Lower leg skin (tissue), 4 donors: Measurements from ENCODE around the gene XG. TPM values are rescaled to one million over a fixed set of nuclear protein-coding genes. Genes with fewer than 3 reads are reported as not detected.

Experiments used
- DNase-seq, 2 donors: peaks; one replicate each; pipeline ENCODE4 v3.0.0-alpha.2; 2019; ENCODE audit warnings: low spot score in 2 of 2
- H3K4me3 ChIP-seq: fragments of 200-600 bp; sonication (generic); 2 replicates; pipeline ENCODE4 v1.5.1; 2017; ENCODE audit warnings: mild to moderate bottlenecking, low read depth; ENCODE audit not compliant: poor library complexity, severe bottlenecking
- POLR2A ChIP-seq, 2 donors: fragments of 450-650 bp; IDR thresholded peaks; one replicate each; pipeline ENCODE4 v1.6.1; 2016 to 2017; ENCODE audit warnings: antibody characterized with exemption in 2 of 2, mild to moderate bottlenecking in 1 of 2, moderate library complexity in 1 of 2
- WGBS, 2 donors: methylation state at CpG; one replicate each; pipeline ENCODE4 v1.1.5; 2018; 5-methylcytosine and 5-hydroxymethylcytosine counted together
- intact Hi-C: fragments of 100-400 bp; cut with DNase I; formaldehyde crosslinking; loops from one replicate; pipeline ENCODE4 v1.15.0; 2023; ENCODE audit warnings: low total_unique reads
- total RNA-seq, 4 donors: library from RNA; depleted of rRNA; stranded (reverse); fragments of >200 nt; gene quantifications; one replicate each; pipeline ENCODE4 v1.1.0, GENCODE V29; 2016
- TF ChIP-seq, protein P1 (sequence below), 3 donors: fragments of 450-650 bp; IDR thresholded peaks; one replicate each; pipeline ENCODE4 v1.5.1; 2016; ENCODE audit warnings: antibody characterized with exemption in 3 of 3, mild to moderate bottlenecking in 3 of 3, moderate library complexity in 2 of 3

XG gene
- total RNA-seq, 4 donors from 2014 or later: 40.7 to 113 (median 67.6) TPM

DNA sequence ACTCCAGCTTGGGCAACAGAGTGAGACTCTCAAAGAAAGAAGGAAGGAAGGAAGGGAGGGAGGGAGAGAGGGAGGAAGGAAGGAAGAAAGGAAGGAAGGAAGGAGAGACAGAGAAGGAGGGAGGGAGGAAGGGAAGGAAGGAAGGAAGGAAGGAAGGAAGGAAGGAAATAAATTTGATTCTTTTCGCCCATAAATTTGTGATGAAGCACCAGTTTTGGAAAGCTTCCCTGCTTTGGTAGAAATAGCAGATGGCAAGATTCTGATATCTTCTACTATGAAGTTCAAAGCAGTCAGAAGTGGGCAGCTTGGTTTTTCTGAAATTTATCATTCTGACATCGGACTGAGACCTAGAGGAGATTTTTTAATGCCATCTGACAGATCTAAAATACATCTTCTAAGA lies 65.2 kb downstream of the XG start:
- no peak for TF ChIP-seq POLR2A (IDR thresholded peaks at IDR 0.05)
- TF ChIP-seq, protein P1, sequence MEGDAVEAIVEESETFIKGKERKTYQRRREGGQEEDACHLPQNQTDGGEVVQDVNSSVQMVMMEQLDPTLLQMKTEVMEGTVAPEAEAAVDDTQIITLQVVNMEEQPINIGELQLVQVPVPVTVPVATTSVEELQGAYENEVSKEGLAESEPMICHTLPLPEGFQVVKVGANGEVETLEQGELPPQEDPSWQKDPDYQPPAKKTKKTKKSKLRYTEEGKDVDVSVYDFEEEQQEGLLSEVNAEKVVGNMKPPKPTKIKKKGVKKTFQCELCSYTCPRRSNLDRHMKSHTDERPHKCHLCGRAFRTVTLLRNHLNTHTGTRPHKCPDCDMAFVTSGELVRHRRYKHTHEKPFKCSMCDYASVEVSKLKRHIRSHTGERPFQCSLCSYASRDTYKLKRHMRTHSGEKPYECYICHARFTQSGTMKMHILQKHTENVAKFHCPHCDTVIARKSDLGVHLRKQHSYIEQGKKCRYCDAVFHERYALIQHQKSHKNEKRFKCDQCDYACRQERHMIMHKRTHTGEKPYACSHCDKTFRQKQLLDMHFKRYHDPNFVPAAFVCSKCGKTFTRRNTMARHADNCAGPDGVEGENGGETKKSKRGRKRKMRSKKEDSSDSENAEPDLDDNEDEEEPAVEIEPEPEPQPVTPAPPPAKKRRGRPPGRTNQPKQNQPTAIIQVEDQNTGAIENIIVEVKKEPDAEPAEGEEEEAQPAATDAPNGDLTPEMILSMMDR (IDR thresholded peaks at IDR 0.05): no peak
- intact Hi-C loops: no loop called here
- H3K4me3 ChIP-seq: no peak overlapping the region
- WGBS, 2 donors: 67 to 72% methylated on average over 2 of the region's 2 CpGs
- no peak for DNase-seq

GRCh38 chrX:2819345-2820135 lies 67.7 kb downstream of the XG start:
- 49 to 64% methylated on average over 9 of the region's 9 CpGs for whole genome bisulfite sequencing, 2 donors
- TF ChIP-seq, protein P1 (IDR thresholded peaks at IDR 0.05): no peak
- no peak for TF ChIP-seq POLR2A (IDR thresholded peaks at IDR 0.05)
- DNase-seq: peak in 1 of 2 donors; percentile 42
- H3K4me3 ChIP-seq: no peak overlapping the region
- intact Hi-C loops: no loop called here

- intact Hi-C loops: no loop called here
- 37 to 39% methylated on average over 8 of the region's 8 CpGs for WGBS, 2 donors
- no peak overlapping the region for H3K4me3 ChIP-seq
- peak in 1 of 2 donors; percentile 43 for DNase-seq
- TF ChIP-seq POLR2A (IDR thresholded peaks at IDR 0.05): no peak
- TF ChIP-seq, protein P1 (IDR thresholded peaks at IDR 0.05): no peak
Observed at GRCh38 chrX:2820136-2820771, 68.4 kb downstream of the XG start.

- H3K4me3 ChIP-seq: no peak overlapping the region
- no peak for TF ChIP-seq POLR2A (IDR thresholded peaks at IDR 0.05)
- TF ChIP-seq, protein P1 (IDR thresholded peaks at IDR 0.05): no peak
- intact Hi-C loops: no loop called here
- no peak for DNase-seq
- 30 to 36% methylated on average over 10 to 13 of the region's 13 CpGs for WGBS, 2 donors
Observed at GRCh38 chrX:2823795-2824386, 72.1 kb downstream of the XG start.

DNA sequence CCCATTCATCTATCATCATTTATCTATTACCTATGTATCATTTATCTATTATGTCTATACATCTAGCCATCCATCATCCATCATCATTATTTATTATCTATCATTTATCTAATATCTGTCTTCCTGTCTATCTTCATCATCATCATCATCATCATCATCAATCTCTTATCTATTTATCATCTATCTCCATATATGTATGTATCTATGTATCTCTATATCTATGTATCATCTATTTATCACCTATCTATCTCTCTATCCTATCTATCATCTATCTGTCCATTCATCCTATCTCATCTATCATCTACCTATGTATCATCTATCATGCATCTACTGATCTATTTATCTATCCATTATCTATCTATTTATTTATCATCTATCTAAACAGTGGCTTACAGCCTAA lies 73.0 kb downstream of the XG start:
- TF ChIP-seq POLR2A (IDR thresholded peaks at IDR 0.05): no peak
- TF ChIP-seq, protein P1 (IDR thresholded peaks at IDR 0.05): no peak
- DNase-seq: no peak
- no peak overlapping the region for H3K4me3 ChIP-seq
- intact Hi-C loops: no loop called here
